A673 (cell line): ENCODE measurements around the gene ABCA12. TPM values are rescaled to one million over a fixed set of nuclear protein-coding genes. Genes with fewer than 3 reads are reported as not detected.

Experiments
- BruUV-seq: library from RNA; stranded (reverse); fragments of 400-500 nt; replicated peaks from 2 replicates; lab custom pipeline; 2021; lab: Mats Ljungman, UMichigan
- CTCF ChIA-PET: fragments of 300-600 bp; sonication (Branson Sonifier 250); formaldehyde crosslinking; loops from one replicate; lab custom pipeline; 2022; ENCODE audit warnings: antibody characterized with exemption; lab: Charles Lee
- POLR2A ChIA-PET: fragments of 300-600 bp; sonication (Branson Sonifier 250); formaldehyde crosslinking; loops from one replicate; lab custom pipeline; 2022; ENCODE audit warnings: antibody characterized with exemption; ENCODE audit not compliant: low non-redundant PET; lab: Charles Lee
- DNase-seq: peaks from one replicate; pipeline ENCODE4 v3.0.0-alpha.2; 2015; ENCODE audit warnings: low spot score
- H3K27ac ChIP-seq: fragments of 200-600 bp; sonication (generic); 2 replicates; pipeline ENCODE4 v1.5.1; 2016; ENCODE audit warnings: mixed run types, low read depth, mild to moderate bottlenecking, mixed read lengths, antibody characterized with exemption, low read length; ENCODE audit not compliant: poor library complexity, severe bottlenecking
- H3K27me3 ChIP-seq: fragments of 200-600 bp; sonication (generic); replicated peaks from 2 replicates; pipeline ENCODE4 v1.6.1; 2017; ENCODE audit warnings: mixed run types, low read depth, mild to moderate bottlenecking, mixed read lengths, antibody characterized with exemption, low read length; ENCODE audit not compliant: insufficient read depth, poor library complexity
- H3K36me3 ChIP-seq: fragments of 200-600 bp; sonication (generic); 2 replicates; pipeline ENCODE4 v1.6.1; 2016; ENCODE audit warnings: mixed run types, mild to moderate bottlenecking, mixed read lengths, antibody characterized with exemption, low read length; ENCODE audit not compliant: insufficient read depth, poor library complexity, severe bottlenecking
- H3K4me1 ChIP-seq: fragments of 200-600 bp; sonication (generic); 2 replicates; pipeline ENCODE4 v1.6.1; 2017; ENCODE audit warnings: mixed run types, mild to moderate bottlenecking, mixed read lengths, antibody characterized with exemption, low read length; ENCODE audit not compliant: insufficient read depth, poor library complexity, severe bottlenecking
- H3K4me3 ChIP-seq: fragments of 200-600 bp; sonication (generic); 2 replicates; pipeline ENCODE4 v1.5.1; 2016; ENCODE audit warnings: low read depth, mixed run types, mild to moderate bottlenecking, mixed read lengths, low read length; ENCODE audit not compliant: poor library complexity, severe bottlenecking
- H3K9me3 ChIP-seq: fragments of 200-600 bp; sonication (generic); 2 replicates; pipeline ENCODE4 v1.6.1; 2016; ENCODE audit warnings: mixed run types, low read depth, mild to moderate bottlenecking, mixed read lengths, antibody characterized with exemption, low read length; ENCODE audit not compliant: poor library complexity, severe bottlenecking
- EZH2 ChIP-seq: fragments of 200-600 bp; sonication (generic); IDR thresholded peaks from 2 replicates; pipeline ENCODE4 v1.6.1; 2017; ENCODE audit warnings: borderline replicate concordance, low read depth, mild to moderate bottlenecking, mixed read lengths, antibody characterized with exemption, low read length; ENCODE audit not compliant: poor library complexity, severe bottlenecking
- intact Hi-C: fragments of 100-400 bp; cut with micrococcal nuclease; formaldehyde crosslinking; loops from one replicate; pipeline ENCODE4 v1.10.0; 2022; ENCODE audit not compliant: unreplicated experiment
- total RNA-seq: library from RNA; stranded (reverse); gene quantifications from 2 replicates; pipeline ENCODE4 v1.2.3, GENCODE V29; 2021
- TF ChIP-seq, protein P1 (sequence below): fragments of 300-800, 200-600 bp; sonication (generic); conservative IDR thresholded peaks from 2 replicates; pipeline ENCODE4 v1.5.1; 2017; ENCODE audit warnings: low read depth, mild to moderate bottlenecking, antibody characterized with exemption, low read length, moderate library complexity, mixed read lengths

The ABCA12 gene
- total RNA-seq, 1 experiment from 2014 or later: not detected

DNA sequence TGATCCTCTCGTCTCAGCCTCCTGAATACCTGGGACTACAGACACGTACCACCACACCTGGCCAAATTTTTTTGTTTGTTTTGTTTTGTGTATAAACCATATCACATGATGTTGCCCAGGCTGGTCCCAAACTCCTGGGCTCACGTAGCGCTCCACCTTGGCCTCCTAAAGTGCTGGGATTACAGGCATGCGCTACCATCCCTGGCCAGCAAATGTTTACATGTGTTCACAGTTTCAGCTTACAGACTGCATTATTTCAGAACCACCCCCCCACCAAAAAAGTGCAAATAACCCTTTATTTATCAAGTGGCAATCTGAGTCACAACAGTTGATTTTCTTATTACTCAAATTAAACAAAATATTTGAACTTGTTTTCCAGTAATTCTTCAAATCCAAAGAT lies 54.3 kb downstream of the ABCA12 start:
- CTCF ChIA-PET: no interaction called here
- TF ChIP-seq EZH2: no peak
- TF ChIP-seq, protein P1, sequence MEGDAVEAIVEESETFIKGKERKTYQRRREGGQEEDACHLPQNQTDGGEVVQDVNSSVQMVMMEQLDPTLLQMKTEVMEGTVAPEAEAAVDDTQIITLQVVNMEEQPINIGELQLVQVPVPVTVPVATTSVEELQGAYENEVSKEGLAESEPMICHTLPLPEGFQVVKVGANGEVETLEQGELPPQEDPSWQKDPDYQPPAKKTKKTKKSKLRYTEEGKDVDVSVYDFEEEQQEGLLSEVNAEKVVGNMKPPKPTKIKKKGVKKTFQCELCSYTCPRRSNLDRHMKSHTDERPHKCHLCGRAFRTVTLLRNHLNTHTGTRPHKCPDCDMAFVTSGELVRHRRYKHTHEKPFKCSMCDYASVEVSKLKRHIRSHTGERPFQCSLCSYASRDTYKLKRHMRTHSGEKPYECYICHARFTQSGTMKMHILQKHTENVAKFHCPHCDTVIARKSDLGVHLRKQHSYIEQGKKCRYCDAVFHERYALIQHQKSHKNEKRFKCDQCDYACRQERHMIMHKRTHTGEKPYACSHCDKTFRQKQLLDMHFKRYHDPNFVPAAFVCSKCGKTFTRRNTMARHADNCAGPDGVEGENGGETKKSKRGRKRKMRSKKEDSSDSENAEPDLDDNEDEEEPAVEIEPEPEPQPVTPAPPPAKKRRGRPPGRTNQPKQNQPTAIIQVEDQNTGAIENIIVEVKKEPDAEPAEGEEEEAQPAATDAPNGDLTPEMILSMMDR: no peak
- intact Hi-C loops: no loop called here

DNA sequence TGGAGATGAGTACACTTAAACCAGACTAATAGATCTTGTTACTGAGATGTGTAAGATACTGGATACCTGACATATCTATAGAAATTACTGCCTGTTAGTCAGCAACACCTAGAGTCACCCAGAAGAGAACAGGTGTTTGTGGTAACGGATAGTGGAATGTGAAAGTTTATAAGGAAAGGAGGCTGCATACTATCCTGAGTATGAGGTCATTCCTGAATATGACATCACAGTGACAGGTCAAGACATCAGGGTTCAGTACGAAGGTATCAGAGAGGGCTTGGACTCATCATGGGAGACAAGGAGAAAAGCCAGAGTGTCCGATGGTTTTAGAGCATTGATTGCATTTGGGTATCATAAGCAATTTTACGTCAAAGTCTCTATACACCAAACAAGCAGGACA lies 55.3 kb downstream of the ABCA12 start:
- TF ChIP-seq, protein P1: no peak
- no peak for TF ChIP-seq EZH2
- intact Hi-C loops: no loop called here
- H3K4me1 ChIP-seq: no peaks in the 10 kb centered on the region
- no TSS peak for BruUV-seq
- CTCF ChIA-PET: no interaction called here
- no peaks in the 10 kb centered on the region for H3K36me3 ChIP-seq
- no peak overlapping the region for H3K4me3 ChIP-seq
- no peaks in the 10 kb centered on the region for H3K9me3 ChIP-seq
- DNase-seq: no peak
- H3K27ac ChIP-seq: no peak overlapping the region
- no peaks in the 10 kb centered on the region for H3K27me3 ChIP-seq
- POLR2A ChIA-PET: no interaction called here

More for the DNA sequence above, 54.3 kb downstream of the ABCA12 start:
- no peaks in the 10 kb centered on the region for H3K9me3 ChIP-seq
- H3K27me3 ChIP-seq: no peaks in the 10 kb centered on the region
- H3K4me1 ChIP-seq: no peaks in the 10 kb centered on the region
- H3K4me3 ChIP-seq: no peak overlapping the region
- no TSS peak for BruUV-seq
- DNase-seq: no peak
- no peaks in the 10 kb centered on the region for H3K36me3 ChIP-seq
- H3K27ac ChIP-seq: no peak overlapping the region
- POLR2A ChIA-PET: no interaction called here

DNA sequence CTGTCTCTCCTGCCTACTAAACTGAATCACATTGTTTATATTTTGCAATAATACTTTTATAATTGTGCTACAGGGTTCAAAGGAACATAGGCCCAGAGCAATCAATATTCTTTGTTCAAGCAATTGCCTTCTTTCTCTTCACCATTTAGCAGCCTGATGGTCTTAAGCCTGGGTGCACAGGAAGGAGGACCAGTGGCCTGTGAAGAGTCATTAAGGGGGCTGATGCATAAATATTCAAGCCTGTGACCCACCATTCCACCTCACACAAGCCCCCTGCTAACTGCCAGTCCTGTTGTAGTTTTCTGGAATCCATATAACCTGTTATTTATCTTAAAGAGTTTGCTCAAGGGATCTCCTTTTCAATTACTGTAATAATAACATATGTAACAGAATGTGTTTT lies 56.0 kb downstream of the ABCA12 start:
- POLR2A ChIA-PET: no interaction called here
- H3K9me3 ChIP-seq: no peaks in the 10 kb centered on the region
- no peak overlapping the region for H3K27ac ChIP-seq
- no TSS peak for BruUV-seq
- intact Hi-C loops: no loop called here
- no peak for TF ChIP-seq EZH2
- TF ChIP-seq, protein P1: no peak
- no peak overlapping the region for H3K4me3 ChIP-seq
- H3K4me1 ChIP-seq: no peaks in the 10 kb centered on the region
- DNase-seq: no peak
- CTCF ChIA-PET: no interaction called here
- H3K27me3 ChIP-seq: no peaks in the 10 kb centered on the region
- no peaks in the 10 kb centered on the region for H3K36me3 ChIP-seq
